GM23248 (cell line): ENCODE data around the gene HDAC3. TPM values are rescaled to one million over a fixed set of nuclear protein-coding genes. Genes with fewer than 3 reads are reported as not detected.

Experiments
- DNase-seq: peaks from one replicate; pipeline ENCODE4 v3.0.0-alpha.2; 2015
- H2AFZ ChIP-seq: fragments of 200-600 bp; sonication (generic); 2 replicates; pipeline ENCODE4 v1.6.1; 2016; ENCODE audit warnings: antibody characterized with exemption
- H3F3A ChIP-seq: fragments of 200-600 bp; sonication (generic); 2 replicates; pipeline ENCODE4 v1.6.1; 2016; ENCODE audit warnings: mild to moderate bottlenecking, antibody characterized with exemption, mixed run types; ENCODE audit not compliant: insufficient read depth
- H3K27ac ChIP-seq: fragments of 200-600 bp; sonication (generic); 2 replicates; pipeline ENCODE4 v1.5.1; 2016; ENCODE audit warnings: mild to moderate bottlenecking
- H3K27me3 ChIP-seq: fragments of 200-600 bp; sonication (generic); replicated peaks from 2 replicates; pipeline ENCODE4 v1.6.1; 2016; ENCODE audit warnings: mild to moderate bottlenecking; ENCODE audit not compliant: insufficient read depth
- H3K36me3 ChIP-seq: fragments of 200-600 bp; sonication (generic); 2 replicates; pipeline ENCODE4 v1.6.1; 2016; ENCODE audit warnings: low read depth, mild to moderate bottlenecking
- H3K4me1 ChIP-seq: fragments of 200-600 bp; sonication (generic); 2 replicates; pipeline ENCODE4 v1.6.1; 2016; ENCODE audit warnings: mild to moderate bottlenecking; ENCODE audit not compliant: insufficient read depth
- H3K4me2 ChIP-seq: fragments of 200-600 bp; sonication (generic); one replicate; pipeline ENCODE4 v1.6.1; 2016; ENCODE audit warnings: mild to moderate bottlenecking; ENCODE audit not compliant: unreplicated experiment
- H3K4me3 ChIP-seq: fragments of 200-600 bp; sonication (generic); 2 replicates; pipeline ENCODE4 v1.5.1; 2016; ENCODE audit warnings: mild to moderate bottlenecking
- H3K79me2 ChIP-seq: fragments of 200-600 bp; sonication (generic); 2 replicates; pipeline ENCODE4 v1.6.1; 2016; ENCODE audit warnings: mild to moderate bottlenecking; ENCODE audit not compliant: insufficient read depth
- H3K9ac ChIP-seq: fragments of 200-600 bp; sonication (generic); 2 replicates; pipeline ENCODE4 v1.6.1; 2016; ENCODE audit warnings: mild to moderate bottlenecking
- H3K9me2 ChIP-seq: fragments of 200-600 bp; sonication (generic); 2 replicates; pipeline ENCODE4 v1.6.1; 2016; ENCODE audit warnings: mixed run types, mild to moderate bottlenecking, moderate library complexity; ENCODE audit not compliant: insufficient read depth
- H3K9me3 ChIP-seq: fragments of 200-600 bp; sonication (generic); one replicate; pipeline ENCODE4 v1.6.1; 2017; ENCODE audit warnings: low read depth
- H4K20me1 ChIP-seq: fragments of 200-600 bp; sonication (generic); 2 replicates; pipeline ENCODE4 v1.6.0; 2016; ENCODE audit not compliant: insufficient read depth
- EZH2 ChIP-seq: fragments of 200-600 bp; sonication (generic); IDR thresholded peaks from 2 replicates; pipeline ENCODE4 v1.6.1; 2018; ENCODE audit warnings: antibody characterized with exemption, mild to moderate bottlenecking; ENCODE audit not compliant: insufficient read depth, poor library complexity, severe bottlenecking
- EZH2phosphoT487 ChIP-seq: fragments of 200-600 bp; sonication (generic); IDR thresholded peaks from 2 replicates; pipeline ENCODE4 v1.6.1; 2018; ENCODE audit warnings: antibody characterized with exemption, moderate library complexity, mild to moderate bottlenecking, low read depth; ENCODE audit not compliant: insufficient read depth
- WGBS, 2 experiments: methylation state at CpG; one replicate each; pipeline ENCODE4 v1.1.6; 2015 to 2017; ENCODE audit warnings: low lambda C conversion rate in 2 of 2, low coverage in 1 of 2; ENCODE audit errors: missing lambda C conversion rate in 2 of 2; 5-methylcytosine and 5-hydroxymethylcytosine counted together
- in situ Hi-C: fragments of 300-500 bp; cut with MboI; formaldehyde crosslinking; loops from 2 replicates; pipeline ENCODE4 v1.15.0; 2020
- polyA plus RNA-seq: library from polyadenylated mRNA; unstranded; fragments of >200 nt; fragmentation: Nextera tagmentation; extraction: Ambion mirVana; gene quantifications from 2 replicates; pipeline ENCODE4 v1.2.1, GENCODE V29; 2016
- total RNA-seq: library from RNA; depleted of rRNA; stranded (reverse); fragments of >200 nt; shearing (Covaris generic); gene quantifications from 2 replicates; pipeline ENCODE4 v1.2.3, GENCODE V29; 2014

HDAC3 gene
- total and polyA plus RNA-seq, 2 experiments from 2014 or later: 53.2 to 62.9 TPM

- in situ Hi-C loops: loop anchor here (25.0 kb wide), 1 partner anchor 462 kb away; no protein-coding TSS in a partner anchor
- no peak for DNase-seq
- H3K36me3 ChIP-seq: no peaks in the 10 kb centered on the region
- no peaks in the 10 kb centered on the region for H3K27me3 ChIP-seq
- no peaks in the 10 kb centered on the region for H3K9me2 ChIP-seq
- 94 to 98% methylated on average over 4 of the region's 4 CpGs for WGBS, 2 experiments
- H3K79me2 ChIP-seq: no peaks in the 10 kb centered on the region
- no peaks in the 10 kb centered on the region for H3F3A ChIP-seq
- H3K4me3 ChIP-seq: no peak overlapping the region
- no peak overlapping the region for H3K27ac ChIP-seq
- TF ChIP-seq EZH2: no peak
- no peak for TF ChIP-seq EZH2phosphoT487
- no peak overlapping the region for H3K4me2 ChIP-seq
- no peak overlapping the region for H3K9ac ChIP-seq
- H4K20me1 ChIP-seq: no peaks in the 10 kb centered on the region
- 0 out of 2 replicates have a peak, but pooled peaks cover 2% of the 10 kb centered on the region for H3K4me1 ChIP-seq
- H2AFZ ChIP-seq: no peak overlapping the region
- H3K9me3 ChIP-seq: no peaks in the 10 kb centered on the region
Observed at GRCh38 chr5:141675672-141676071, 39.0 kb upstream of the HDAC3 start.

- in situ Hi-C loops: loop anchor here (25.0 kb wide), 1 partner anchor 463 kb away; no protein-coding TSS in a partner anchor
- Histone ChIP-seq H3K27me3 (no peaks in the 10 kb centered on the region), H3F3A (no peaks in the 10 kb centered on the region), H4K20me1 (no peaks in the 10 kb centered on the region), H3K36me3 (no peaks in the 10 kb centered on the region), H2AFZ (no peak overlapping the region), H3K79me2 (no peaks in the 10 kb centered on the region), H3K9me2 (no peaks in the 10 kb centered on the region), H3K4me2 (no peak overlapping the region), H3K4me3 (no peak overlapping the region), H3K9me3 (no peaks in the 10 kb centered on the region), H3K27ac (no peak overlapping the region), H3K4me1 (no peaks in the 10 kb centered on the region; the same call in 1 of the 2 replicates), H3K9ac (no peak overlapping the region)
- DNase-seq: no peak
- no peak for TF ChIP-seq EZH2
- no peak for TF ChIP-seq EZH2phosphoT487
- WGBS, 2 experiments: 53 to 56% methylated on average over 5 of the region's 5 CpGs
Observed at GRCh38 chr5:141674747-141675146, 38.1 kb upstream of the HDAC3 start.

GRCh38 chr5:141672841-141673813 is 36.5 kb upstream of the HDAC3 start:
- H2AFZ ChIP-seq: no peak overlapping the region
- no peak for DNase-seq
- no peaks in the 10 kb centered on the region for H4K20me1 ChIP-seq
- H3K4me1 ChIP-seq: peaks cover 13% of the 10 kb centered on the region; the same call in 1 of the 2 replicates
- in situ Hi-C loops: no loop called here
- H3K4me3 ChIP-seq: no peak overlapping the region
- H3K79me2 ChIP-seq: no peaks in the 10 kb centered on the region
- no peaks in the 10 kb centered on the region for H3K27me3 ChIP-seq
- 0 out of 2 replicates have a peak, but pooled peaks cover 6% of the 10 kb centered on the region for H3F3A ChIP-seq
- H3K4me2 ChIP-seq: no peak overlapping the region
- no peak overlapping the region for H3K9ac ChIP-seq
- H3K36me3 ChIP-seq: no peaks in the 10 kb centered on the region
- H3K27ac ChIP-seq: no peak overlapping the region
- H3K9me3 ChIP-seq: no peaks in the 10 kb centered on the region
- TF ChIP-seq EZH2 (no peak), EZH2phosphoT487 (no peak)
- 87 to 90% methylated on average over 12 to 19 of the region's 19 CpGs for WGBS, 2 experiments
- H3K9me2 ChIP-seq: no peaks in the 10 kb centered on the region

GRCh38 chr5:141672071-141672840 is 35.6 kb upstream of the HDAC3 start:
- no peak for TF ChIP-seq EZH2
- no peak for TF ChIP-seq EZH2phosphoT487
- 0 out of 2 replicates have a peak, but pooled peaks cover 6% of the 10 kb centered on the region for H3F3A ChIP-seq
- DNase-seq: no peak
- H3K9me2 ChIP-seq: no peaks in the 10 kb centered on the region
- no peaks in the 10 kb centered on the region for H3K9me3 ChIP-seq
- no peaks in the 10 kb centered on the region for H4K20me1 ChIP-seq
- H2AFZ ChIP-seq: no peak overlapping the region
- in situ Hi-C loops: no loop called here
- H3K9ac ChIP-seq: no peak overlapping the region
- 91 to 92% methylated on average over 22 to 23 of the region's 23 CpGs for WGBS, 2 experiments
- H3K4me1 ChIP-seq: peaks cover 13% of the 10 kb centered on the region; the same call in 1 of the 2 replicates
- H3K36me3 ChIP-seq: no peaks in the 10 kb centered on the region
- no peaks in the 10 kb centered on the region for H3K79me2 ChIP-seq
- H3K27me3 ChIP-seq: no peaks in the 10 kb centered on the region
- H3K4me2 ChIP-seq: no peak overlapping the region
- no peak overlapping the region for H3K4me3 ChIP-seq
- no peak overlapping the region for H3K27ac ChIP-seq
